ENCODE measurements around the gene DNAJB1.

The DNAJB1 gene

DNA sequence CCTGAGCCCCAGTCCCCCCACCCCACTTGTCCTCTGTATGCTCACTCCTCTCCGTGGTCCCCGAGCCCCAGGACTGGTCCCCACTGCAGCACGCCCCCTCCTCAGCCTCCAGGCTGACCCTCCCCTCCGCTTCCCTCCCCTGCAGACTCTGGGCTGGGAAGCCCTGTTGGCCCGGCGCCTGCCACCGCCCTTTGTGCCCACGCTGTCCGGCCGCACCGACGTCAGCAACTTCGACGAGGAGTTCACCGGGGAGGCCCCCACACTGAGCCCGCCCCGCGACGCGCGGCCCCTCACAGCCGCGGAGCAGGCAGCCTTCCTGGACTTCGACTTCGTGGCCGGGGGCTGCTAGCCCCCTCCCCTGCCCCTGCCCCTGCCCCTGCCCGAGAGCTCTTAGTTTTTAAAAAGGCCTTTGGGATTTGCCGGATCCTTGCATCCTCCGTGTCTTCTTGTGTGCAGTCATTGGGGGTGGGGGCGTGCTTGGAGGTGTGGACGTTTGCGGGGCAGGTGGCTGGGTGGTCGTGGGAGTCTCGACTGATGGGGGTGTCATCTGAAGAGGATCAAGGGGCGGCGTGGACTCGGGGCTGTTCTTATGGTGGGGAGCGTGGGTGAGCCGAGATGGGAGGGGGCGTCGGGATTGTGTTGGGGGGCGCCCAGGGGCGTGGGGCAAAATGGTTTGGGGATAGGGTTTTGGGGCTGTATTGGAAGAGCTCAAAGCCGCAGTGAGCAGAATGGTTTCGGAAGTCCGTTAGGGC, 46.6 kb downstream of the DNAJB1 start:
- no peak for DNase-seq

DNA sequence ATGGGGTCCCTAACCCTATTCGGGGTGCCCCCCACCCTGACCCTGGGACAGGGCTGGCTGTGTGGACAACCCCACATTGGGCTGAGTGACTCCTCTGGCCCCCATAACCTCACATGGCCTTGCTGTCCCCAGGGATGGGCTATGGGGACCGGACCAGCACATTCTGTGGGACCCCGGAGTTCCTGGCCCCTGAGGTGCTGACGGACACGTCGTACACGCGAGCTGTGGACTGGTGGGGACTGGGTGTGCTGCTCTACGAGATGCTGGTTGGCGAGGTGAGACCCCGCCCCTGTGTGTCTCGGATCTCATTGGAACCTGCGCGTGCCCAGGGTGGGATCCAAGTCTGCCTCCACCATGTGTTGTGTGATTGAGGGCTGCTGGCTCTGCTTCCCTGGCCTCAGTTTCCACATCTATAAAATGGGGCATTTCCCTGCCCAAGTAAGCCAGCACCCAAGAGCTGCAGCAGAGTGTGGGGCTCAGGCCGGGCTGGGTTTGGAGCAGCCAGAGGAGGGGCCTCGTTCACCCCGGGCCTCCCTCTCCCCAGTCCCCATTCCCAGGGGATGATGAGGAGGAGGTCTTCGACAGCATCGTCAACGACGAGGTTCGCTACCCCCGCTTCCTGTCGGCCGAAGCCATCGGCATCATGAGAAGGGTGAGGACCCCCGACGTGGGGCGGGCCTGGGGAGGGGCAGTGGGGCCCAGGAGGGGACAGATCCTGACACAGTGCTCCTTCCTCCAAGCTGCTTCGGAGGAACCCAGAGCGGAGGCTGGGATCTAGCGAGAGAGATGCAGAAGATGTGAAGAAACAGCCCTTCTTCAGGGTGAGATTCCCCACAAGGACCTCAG, 47.9 kb downstream of the DNAJB1 start:
- DNase-seq, result no peak

DNA sequence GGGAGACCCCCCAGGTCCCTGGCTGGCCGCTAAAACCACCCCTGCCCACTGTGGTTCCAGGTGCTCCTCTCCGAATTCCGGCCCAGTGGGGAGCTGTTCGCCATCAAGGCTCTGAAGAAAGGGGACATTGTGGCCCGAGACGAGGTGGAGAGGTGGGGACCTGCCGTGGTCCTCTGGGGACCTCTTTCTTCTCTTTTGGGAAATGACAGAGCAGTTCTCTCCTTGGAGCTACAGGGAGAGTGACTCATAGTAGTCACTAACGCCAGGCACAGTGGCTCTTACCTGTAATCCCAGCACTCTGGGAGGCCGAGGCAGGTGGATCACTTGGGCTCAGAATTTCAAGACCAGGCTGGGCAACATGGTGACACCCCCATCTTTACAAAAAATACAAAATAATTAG, 50.4 kb downstream of the DNAJB1 start:
- DNase-seq, result no peak

DNA sequence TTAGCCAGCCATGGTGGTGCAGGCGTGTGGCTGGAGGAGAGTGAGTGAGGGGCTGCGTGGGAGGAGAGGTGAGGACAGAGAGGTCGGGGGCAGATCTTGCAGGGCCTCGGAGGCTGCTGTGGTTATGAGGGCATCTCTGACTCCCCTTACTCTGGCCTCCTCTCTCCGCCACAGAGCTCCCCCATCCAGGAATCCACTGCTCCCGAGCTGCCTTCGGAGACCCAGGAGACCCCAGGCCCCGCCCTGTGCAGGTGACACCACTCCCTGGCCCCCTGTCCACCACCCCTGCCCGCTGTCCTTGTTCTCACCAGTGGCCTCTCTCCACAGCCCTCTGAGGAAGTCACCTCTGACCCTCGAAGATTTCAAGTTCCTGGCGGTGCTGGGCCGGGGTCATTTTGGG, 50.8 kb downstream of the DNAJB1 start:
- DNase-seq, result no peak
